HG03175 (cell line): ENCODE results near the gene MTNR1A.

Experiments
- ATAC-seq: cut with Tn5 transposase; IDR thresholded peaks from one replicate; pipeline ENCODE4 v1.9.1; 2021; ENCODE audit warnings: mild to moderate bottlenecking, moderate library complexity; ENCODE audit not compliant: unreplicated experiment

Gene MTNR1A

GRCh38 chr4:186497043-186497442, 58.3 kb downstream of the MTNR1A start:
- ATAC-seq, result no peak

GRCh38 chr4:186494496-186494895, 60.9 kb downstream of the MTNR1A start:
- ATAC-seq, result no peak

GRCh38 chr4:186487726-186488125, 67.6 kb downstream of the MTNR1A start:
- ATAC-seq, result no peak

GRCh38 chr4:186486172-186486571, 69.2 kb downstream of the MTNR1A start:
- ATAC-seq, result no peak

DNA sequence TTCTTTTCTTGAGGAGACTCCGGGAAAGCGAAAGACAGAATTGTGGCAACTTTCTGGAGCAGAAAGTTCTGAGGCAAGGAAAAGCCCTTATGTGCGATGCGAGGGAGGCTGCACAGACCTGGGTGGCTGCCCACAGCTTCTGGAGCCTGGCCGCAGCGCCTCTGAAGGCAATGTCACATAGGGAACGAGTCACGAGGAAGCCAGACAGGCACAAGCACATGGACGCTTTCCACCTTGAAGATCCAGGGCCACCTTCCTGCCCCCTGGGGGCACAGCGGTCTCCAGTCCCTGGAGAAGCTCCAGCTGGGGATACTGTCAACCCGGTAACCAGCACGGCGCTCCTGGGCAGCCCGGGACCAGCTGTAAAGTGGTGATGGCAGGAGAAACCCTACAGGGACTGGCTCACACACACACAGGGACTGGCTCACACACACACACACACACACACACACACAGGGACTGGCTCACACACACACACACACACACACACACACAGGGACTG, 69.8 kb downstream of the MTNR1A start:
- ATAC-seq, result no peak

GRCh38 chr4:186485150-186485549, 70.2 kb downstream of the MTNR1A start:
- no peak for ATAC-seq

GRCh38 chr4:186483656-186484055, 71.7 kb downstream of the MTNR1A start:
- ATAC-seq, result no peak
